Right lobe of liver (tissue), 6 donors: ENCODE results near the gene LCE6A. TPM values are rescaled to one million over a fixed set of nuclear protein-coding genes. Genes with fewer than 3 reads are reported as not detected.
A peak's percentile ranks its signal among the peaks of the same experiment; 100 is the strongest.

ENCODE experiments used
- ATAC-seq, 4 donors: fragments of 200-7000 bp; cut with Tn5 transposase; one replicate each; pipeline ENCODE4 v1.9.1; 2020; ENCODE audit warnings: mild to moderate bottlenecking in 4 of 4, moderate library complexity in 4 of 4
- DNase-seq, 3 donors: peaks; one replicate each; pipeline ENCODE4 v3.0.0-alpha.2; 2020
- H3K27ac ChIP-seq, 3 donors: fragments of 200-600 bp; one replicate each; pipeline ENCODE4 v1.8.0; 2022
- H3K27me3 ChIP-seq, 2 donors: fragments of 200-600 bp; one replicate each; pipeline ENCODE4 v1.8.0; 2022
- H3K36me3 ChIP-seq, 4 donors: fragments of 200-600 bp; sonication (generic) in 1 of 4; one replicate each; pipeline versions ENCODE4 v1.5.1 to v1.8.0; 2017 to 2022; ENCODE audit warnings: control low read depth in 1 of 4
- H3K4me1 ChIP-seq, 4 donors: fragments of 200-600 bp; sonication (generic) in 1 of 4; one replicate each; pipeline versions ENCODE4 v1.5.1 to v1.8.0; 2017 to 2022; ENCODE audit warnings: control low read depth in 1 of 4
- H3K4me3 ChIP-seq, 3 donors: fragments of 200-600 bp; one replicate each; pipeline ENCODE4 v1.8.0; 2022
- H3K9me3 ChIP-seq, 4 donors: fragments of 200-600 bp; sonication (generic) in 1 of 4; one replicate each; pipeline versions ENCODE4 v1.5.1 to v1.8.0; 2017 to 2022; ENCODE audit warnings: control low read depth in 1 of 4
- CTCF ChIP-seq, 4 donors: fragments of 200-600 bp in 3 of 4; fragments of 450-650 bp in 1 of 4; IDR thresholded peaks; one replicate each; pipeline versions ENCODE4 v1.5.1 to v1.8.0; 2016 to 2022; ENCODE audit warnings: antibody characterized with exemption in 4 of 4, mild to moderate bottlenecking in 2 of 4
- POLR2A ChIP-seq: fragments of 450-650 bp; IDR thresholded peaks from one replicate; pipeline ENCODE4 v1.6.1; 2017; ENCODE audit warnings: antibody characterized with exemption, mild to moderate bottlenecking
- WGBS: methylation state at CpG from one replicate; pipeline ENCODE4 v1.1.6; 2018; ENCODE audit warnings: low coverage, low lambda C conversion rate; ENCODE audit not compliant: insufficient coverage; ENCODE audit errors: missing lambda C conversion rate; 5-methylcytosine and 5-hydroxymethylcytosine counted together
- intact Hi-C, 2 donors: fragments of 100-400 bp; cut with DNase I; formaldehyde crosslinking; loops; one replicate each; pipeline versions ENCODE4 v1.11.2 to v1.14.1; 2022
- total RNA-seq, 6 experiments: library from RNA; depleted of rRNA in 2 of 6; stranded (reverse); fragments of >200 nt in 2 of 6; fragmentation: NEBNext Ultra II Directional in 3 of 6; extraction: Animal tissue kit (Norgen Biotek cat#: 25700) in 3 of 6; gene quantifications; one replicate each; pipeline versions ENCODE4 v1.1.0 to v1.2.4, GENCODE V29; 2016 to 2023
- donor health status: DM: no; HTN: yes; CAD: no.
- donor health status: DM: no; HTN: no; CAD: no.
- donor health status: DM: no; HTN: no; CAD: no.
- donor health status: DM: no; HTN: yes; CAD: no.
- donor health status: DM: no; HTN: yes; CAD: no.

LCE6A gene
- total RNA-seq, 6 experiments from 2014 or later = not detected

DNA sequence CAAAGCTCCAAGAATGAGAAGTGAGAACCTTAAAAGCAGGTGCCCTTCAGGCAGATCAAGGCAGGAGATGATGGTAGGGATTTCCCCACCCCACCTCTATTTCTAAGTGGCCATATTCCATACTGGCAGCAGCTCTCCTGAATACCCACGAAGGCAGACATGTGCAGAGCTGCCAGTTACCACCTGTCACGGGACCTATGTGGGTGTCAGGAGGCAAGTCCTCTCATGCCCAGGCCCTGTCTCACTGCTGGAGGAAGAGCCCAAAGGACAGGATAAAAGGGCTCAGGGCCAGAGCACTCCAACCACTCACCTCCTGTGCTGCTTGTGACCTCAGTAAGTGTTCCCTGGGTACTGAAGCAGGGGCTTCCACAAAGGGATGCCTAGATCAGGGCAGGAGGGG is 31.6 kb upstream of the LCE6A start:
- WGBS = no CpG with 5 or more reads among the region's 2 CpGs
- ATAC-seq (peak in 2 of 4 donors; percentile 16 to 36), DNase-seq (no peak)
- Histone ChIP-seq H3K9me3 (no peaks in the 10 kb centered on the region), H3K4me3 (no peak overlapping the region), H3K4me1 (no peaks in the 10 kb centered on the region), H3K27me3 (no peaks in the 10 kb centered on the region), H3K36me3 (no peaks in the 10 kb centered on the region), H3K27ac (no peak overlapping the region)
- TF ChIP-seq POLR2A (no peak), CTCF (IDR thresholded peaks at IDR 0.05) (no peak)
- intact Hi-C loops = no loop called here

DNA sequence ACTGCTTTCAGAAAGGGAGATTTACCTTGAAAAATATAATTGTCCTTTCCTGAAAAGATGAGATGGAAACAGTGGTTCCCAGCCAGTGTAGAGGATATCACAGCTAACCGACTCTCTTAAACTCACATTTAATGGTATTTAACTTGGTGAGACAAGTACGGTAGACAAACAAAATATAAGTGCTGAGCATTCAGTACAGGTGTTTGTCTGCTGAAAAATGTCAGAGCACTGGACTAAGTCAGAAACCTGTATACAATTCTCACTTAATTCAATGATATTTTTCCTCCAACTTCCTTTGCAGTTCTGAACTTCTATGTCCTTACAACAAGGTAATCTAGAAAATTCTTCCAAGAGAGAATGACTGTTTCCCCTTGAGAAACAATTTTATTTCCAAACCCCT is 31.0 kb upstream of the LCE6A start, which contains the start of gene LCE1B:
TSS of gene LCE1B (plus strand) at position 301 of the 400 bp plus-strand sequence. CDS start 476 bp downstream, outside the sequence.
- intact Hi-C loops = no loop called here
- Histone ChIP-seq H3K36me3 (no peaks in the 10 kb centered on the region), H3K27ac (no peak within 1 kb of the TSS), H3K4me3 (no peak within 1 kb of the TSS), H3K27me3 (no peaks in the 10 kb centered on the region), H3K9me3 (no peaks in the 10 kb centered on the region), H3K4me1 (no peaks in the 10 kb centered on the region)
- ATAC-seq = no peak
- WGBS = 74% methylated on average over 2 of the region's 2 CpGs
- no peak for DNase-seq
- TF ChIP-seq POLR2A (no peak), CTCF (IDR thresholded peaks at IDR 0.05) (no peak)

DNA sequence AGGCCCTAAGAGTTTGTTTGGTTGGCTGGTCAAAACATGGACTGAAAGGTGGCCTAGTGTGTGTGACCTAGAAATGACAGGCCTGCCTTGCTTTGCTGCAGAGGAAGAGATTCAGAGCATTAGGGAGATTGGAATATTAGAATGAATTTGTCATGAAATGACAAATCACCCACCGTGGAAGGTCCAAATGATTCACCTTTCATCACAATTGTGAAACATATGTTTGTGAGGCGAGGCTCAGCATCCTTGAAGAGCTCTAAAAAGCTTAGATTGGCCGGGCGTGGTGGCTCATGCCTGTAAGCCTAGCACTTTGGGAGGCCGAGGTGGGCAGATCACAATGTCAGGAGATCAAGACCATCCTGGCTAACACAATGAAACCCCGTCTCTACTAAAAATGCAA is 25.3 kb upstream of the LCE6A start:
- H3K9me3 ChIP-seq = no peaks in the 10 kb centered on the region
- intact Hi-C loops = no loop called here
- ATAC-seq = no peak
- TF ChIP-seq CTCF (IDR thresholded peaks at IDR 0.05) = no peak
- no peak for TF ChIP-seq POLR2A
- no peak overlapping the region for H3K27ac ChIP-seq
- DNase-seq = no peak
- H3K36me3 ChIP-seq = no peaks in the 10 kb centered on the region
- H3K4me3 ChIP-seq = no peak overlapping the region
- H3K4me1 ChIP-seq = no peaks in the 10 kb centered on the region
- H3K27me3 ChIP-seq = no peaks in the 10 kb centered on the region
- 83% methylated on average over 4 of the region's 6 CpGs for WGBS

- peaks cover 0 to 6% of the 10 kb centered on the region in 2 donors for H3K27me3 ChIP-seq
- no peaks in the 10 kb centered on the region for H3K9me3 ChIP-seq
- H3K4me3 ChIP-seq = no peak overlapping the region
- WGBS = 19% methylated on average over 5 of the region's 5 CpGs
- ATAC-seq (no peak), DNase-seq (no peak)
- no peak overlapping the region for H3K27ac ChIP-seq
- intact Hi-C loops = no loop called here
- no peaks in the 10 kb centered on the region for H3K4me1 ChIP-seq
- H3K36me3 ChIP-seq = no peaks in the 10 kb centered on the region
- TF ChIP-seq CTCF (IDR thresholded peaks at IDR 0.05) (no peak), POLR2A (no peak)
Observed at GRCh38 chr1:152823294-152823693, 19.4 kb upstream of the LCE6A start.

GRCh38 chr1:152824964-152825363 is 17.7 kb upstream of the LCE6A start:
- DNase-seq (no peak), ATAC-seq (no peak)
- no peak for TF ChIP-seq CTCF (IDR thresholded peaks at IDR 0.05)
- no peaks in the 10 kb centered on the region for H3K36me3 ChIP-seq
- peaks cover 0 to 6% of the 10 kb centered on the region in 2 donors for H3K27me3 ChIP-seq
- no peak overlapping the region for H3K27ac ChIP-seq
- intact Hi-C loops = no loop called here
- no peaks in the 10 kb centered on the region for H3K4me1 ChIP-seq
- no peak overlapping the region for H3K4me3 ChIP-seq
- no peaks in the 10 kb centered on the region for H3K9me3 ChIP-seq
